CD4-positive, alpha-beta T cell treated with Interleukin-10 for 1 hour (primary cell): ENCODE measurements around the gene PMEPA1.

Experiments used
- DNase-seq: peaks from one replicate; pipeline ENCODE4 v3.0.0-alpha.2; 2020

Gene PMEPA1

DNA sequence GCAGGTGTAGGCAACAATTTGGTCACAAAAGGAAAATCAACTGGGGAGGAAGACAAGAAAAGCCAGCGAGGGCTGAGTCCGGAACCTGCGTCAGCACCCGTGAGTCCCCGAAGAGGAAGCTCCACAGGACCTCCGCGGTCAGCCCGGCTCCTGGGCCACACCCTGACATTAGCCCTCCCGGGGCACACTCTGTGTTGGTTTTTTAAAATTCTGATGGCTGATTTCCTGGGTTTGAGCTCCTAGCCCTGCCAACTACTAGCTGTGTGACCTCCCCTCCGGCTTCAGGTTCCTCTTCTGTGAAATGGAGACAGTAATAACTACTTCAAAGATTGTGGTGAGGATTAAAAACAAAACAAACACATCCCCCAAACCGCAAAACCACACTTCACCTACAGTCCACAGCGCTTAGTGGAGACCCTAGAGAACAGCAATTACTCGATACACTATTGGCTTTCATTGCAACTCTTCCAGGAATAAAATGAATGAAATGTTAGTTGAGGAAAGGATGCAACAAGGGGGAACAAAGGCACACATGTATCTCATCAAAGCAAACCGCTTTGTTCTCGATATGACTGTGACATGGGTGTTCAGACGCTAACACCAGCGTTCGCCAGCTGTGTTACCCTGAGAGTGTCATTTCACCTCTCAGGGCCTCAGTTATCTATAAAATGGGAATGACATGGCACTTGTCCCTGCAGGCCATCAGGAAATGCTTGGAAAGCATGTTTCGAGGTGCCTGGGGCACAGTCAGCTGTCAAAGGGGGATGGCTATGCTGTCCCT, 90.6 kb downstream of the PMEPA1 start:
- peak; percentile 83 for DNase-seq

DNA sequence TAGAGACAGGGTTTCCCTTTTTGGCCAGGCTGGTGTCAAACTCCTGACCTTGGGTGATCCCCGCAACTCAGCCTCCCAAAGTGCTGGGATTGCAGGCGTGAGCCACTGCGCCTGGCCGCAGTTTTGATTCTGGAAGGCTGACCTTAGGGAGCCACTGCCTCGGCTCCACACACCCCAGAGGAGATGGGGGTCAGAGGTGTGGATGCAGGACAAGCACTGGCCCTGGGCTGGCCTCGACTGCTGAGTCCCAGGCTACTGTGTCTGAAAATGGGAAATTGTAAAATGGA, 91.1 kb downstream of the PMEPA1 start:
- DNase-seq, result no peak

DNA sequence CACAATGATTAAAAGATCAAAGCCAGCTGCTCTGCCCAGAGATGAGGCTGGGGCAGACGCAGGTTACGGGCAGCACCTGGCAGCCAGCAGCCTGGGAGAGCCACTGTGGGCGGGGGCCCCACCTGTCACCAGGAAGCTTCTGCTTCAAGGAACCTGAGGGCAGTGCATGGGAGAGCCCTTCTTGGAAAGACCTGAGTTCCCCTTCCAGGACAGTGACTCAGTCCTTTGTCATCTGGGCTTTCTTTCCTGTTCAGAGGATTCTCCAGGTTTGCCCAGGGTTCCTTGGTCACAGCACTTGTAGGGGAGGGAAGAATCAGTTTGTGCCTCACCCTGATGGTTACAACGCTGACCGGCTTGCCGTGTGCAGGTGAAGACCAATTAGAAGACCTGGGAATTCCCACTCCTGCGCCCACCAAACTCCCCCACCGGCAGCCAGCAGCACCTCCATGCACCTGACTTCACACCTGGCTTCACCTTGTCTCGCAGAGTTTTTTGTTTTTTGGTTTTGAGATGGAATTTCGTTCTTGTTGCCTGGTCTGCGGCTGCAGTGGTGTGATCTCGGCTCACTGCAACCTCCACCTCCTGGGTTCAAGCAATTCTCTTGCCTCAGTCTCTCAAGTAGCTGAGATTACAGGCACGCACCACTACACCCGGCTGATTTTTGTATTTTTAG, 91.6 kb downstream of the PMEPA1 start:
- DNase-seq, result peak; percentile 37

DNA sequence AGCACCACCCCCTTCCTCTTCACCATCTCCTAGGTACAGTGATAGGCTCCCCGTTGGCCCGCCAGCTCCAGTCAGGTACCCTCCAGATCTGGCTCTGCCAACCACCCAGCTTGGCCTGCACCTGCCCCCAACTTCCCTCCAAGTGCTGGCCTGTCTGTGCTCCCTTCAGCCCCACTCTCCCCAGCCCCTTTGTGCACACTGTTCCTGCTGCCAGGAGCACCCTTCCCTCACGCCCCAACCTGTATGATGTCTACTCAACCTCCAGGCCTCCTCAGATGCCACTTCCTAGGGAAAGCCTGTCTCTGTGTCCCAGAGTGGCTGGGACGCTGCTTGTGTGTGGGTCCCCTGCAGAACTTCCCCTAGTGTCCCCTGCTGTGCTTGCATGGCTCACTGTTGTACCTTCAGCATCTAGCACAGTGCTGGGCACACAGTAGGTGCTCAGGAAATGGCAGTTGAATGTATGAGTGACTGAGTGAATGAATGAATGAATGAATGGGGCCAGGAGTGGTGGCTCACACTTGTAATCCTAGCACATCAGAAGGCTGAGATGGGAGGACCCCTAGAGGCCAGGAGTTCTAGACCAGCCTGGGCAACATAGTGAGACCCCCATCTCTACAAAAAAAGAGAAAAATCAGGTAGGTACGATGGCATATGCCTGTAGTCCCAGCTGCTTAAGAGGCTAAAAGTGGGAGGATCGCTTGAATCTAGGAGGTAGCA, 92.6 kb downstream of the PMEPA1 start:
- DNase-seq, result no peak

DNA sequence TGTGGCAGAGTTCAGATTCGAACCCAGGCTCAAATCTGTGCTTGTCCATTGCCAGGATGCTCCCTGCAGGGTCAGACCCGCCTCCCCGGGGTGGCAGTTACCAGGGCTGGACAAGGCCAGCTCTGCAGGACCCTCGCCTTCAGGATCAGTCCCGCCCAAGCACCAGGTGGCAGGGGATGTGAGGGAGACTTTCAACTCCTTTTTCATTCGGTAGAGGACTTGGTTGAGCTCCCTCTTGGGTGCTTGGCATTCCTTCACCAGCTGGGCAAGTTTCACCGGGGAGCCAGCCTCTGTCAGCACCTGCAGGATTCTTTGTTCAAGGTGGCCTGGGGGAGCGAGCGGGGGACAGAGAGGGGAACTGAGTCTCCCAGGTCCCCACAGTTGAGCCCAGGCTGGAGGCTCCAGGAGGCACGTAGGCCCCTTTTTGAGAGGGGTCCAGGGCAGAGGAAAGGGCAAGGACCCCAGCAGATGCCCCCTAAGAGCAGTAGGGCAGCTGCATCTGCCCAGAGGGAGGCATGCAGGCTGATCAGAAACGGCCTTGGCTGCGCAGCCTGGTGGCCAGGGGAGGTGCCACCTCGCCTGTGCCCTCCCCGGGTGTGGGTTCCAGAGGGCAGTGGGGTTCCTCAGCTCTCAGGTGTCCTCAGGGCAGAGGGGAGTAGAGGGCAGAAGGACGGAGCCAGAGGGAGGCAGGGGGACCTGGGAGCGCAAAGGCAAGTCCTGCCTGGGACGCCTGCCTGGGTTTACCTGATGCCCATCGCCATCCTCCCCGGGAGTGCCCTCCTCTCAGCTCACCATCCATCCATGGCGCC, 93.5 kb downstream of the PMEPA1 start:
- DNase-seq, result no peak

DNA sequence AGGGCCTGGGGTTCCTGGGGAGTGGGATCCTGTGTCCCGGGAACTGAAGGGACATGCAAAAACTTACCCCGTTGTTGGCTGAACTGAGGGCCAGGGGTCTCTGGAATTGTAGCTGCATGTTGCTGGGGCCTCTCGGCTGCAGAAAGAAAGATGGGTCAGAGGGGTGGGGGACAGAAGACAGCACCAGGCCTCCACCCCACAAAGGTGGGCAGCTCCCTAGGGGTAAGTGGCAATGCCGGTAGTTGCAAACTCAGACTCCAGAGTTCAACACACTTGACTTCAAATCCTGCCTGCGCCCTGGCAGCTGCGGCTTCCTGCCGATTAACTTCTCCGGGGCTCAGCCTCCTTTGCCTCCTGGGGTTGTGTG, 94.4 kb downstream of the PMEPA1 start:
- no peak for DNase-seq

- DNase-seq, result no peak
Measured at GRCh38 chr20:57614490-57615444, 95.0 kb downstream of the PMEPA1 start.

- no peak for DNase-seq
Measured at GRCh38 chr20:57613481-57613921, 96.3 kb downstream of the PMEPA1 start.

DNA sequence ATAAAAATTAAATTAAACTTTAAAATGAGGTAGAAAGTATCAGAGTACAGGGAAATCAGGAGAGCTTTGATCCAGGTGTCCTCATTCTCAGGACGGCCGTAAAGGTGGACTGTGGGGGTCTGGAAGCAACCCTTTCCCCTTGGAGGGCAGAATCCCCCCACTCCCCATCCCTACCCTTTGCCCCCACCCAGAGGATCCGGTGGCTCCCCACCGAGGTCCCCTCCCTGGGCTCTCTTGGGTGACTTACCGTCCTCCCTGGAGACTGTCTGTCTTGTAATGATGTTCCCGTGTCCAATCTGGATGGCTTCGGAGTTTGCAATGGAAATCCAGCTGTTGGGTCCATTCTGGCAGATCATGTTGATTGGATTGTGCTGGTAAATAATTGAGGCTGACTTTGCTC, 96.9 kb downstream of the PMEPA1 start:
- no peak for DNase-seq

DNA sequence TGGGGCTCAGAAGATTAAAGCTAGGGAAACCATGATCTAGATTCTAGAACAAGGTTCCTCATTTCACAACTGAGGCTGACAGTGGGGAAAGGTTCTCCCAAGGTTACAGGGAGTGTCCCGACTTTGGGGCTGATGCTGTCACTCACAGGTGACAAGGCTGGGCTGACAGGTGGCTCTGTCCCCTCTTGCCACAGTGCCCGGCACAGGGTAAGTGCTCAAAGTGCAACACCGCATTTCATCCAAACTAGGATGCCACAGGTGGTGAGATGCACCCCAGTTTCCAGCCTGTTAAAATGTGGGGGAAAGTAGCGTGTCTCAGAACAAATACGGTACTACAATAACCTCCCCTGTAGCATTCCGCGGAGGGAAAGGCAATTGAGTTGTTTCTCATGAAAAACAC, 97.4 kb downstream of the PMEPA1 start:
- no peak for DNase-seq

- DNase-seq, result no peak
Measured at GRCh38 chr20:57611586-57612311, 98.1 kb downstream of the PMEPA1 start.

GRCh38 chr20:57610261-57610952, 99.4 kb downstream of the PMEPA1 start:
- no peak for DNase-seq

GRCh38 chr20:57609842-57610167, 100.0 kb downstream of the PMEPA1 start:
- DNase-seq, result no peak

DNA sequence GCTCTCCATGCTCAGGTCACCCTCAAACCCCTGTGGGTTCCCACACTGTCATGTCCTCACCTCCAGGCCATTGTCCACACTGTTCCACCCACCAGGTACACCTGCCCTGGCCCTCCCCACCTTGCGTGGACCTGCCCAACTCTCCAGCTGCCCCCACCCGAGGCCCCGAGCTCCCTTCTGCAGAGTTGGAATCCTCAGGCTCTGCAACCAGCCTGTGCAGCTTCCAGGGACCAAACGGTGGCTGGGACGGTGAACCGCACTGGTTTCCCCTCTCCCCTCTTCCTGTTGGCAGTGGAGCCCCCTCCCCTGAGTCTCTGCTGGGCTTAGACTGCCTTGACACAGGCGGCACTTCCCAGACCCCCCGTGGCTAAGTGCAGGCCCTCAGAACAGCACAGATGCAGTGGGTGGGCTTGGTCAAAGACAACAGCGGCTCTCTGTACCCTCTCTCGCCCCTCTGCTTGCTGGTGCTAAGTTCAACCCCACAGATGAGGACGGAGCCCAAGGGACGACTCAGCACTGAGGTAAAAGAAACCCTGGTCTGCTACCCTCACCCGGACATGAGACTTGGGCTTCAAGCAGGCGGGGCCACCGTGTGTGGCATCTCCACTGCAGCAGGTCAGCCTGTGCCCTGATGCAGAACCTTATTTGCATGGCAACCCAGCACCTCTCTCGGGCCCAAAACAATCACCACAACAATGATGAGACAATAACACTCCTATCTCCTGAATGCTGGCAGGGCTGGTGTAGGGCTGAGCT, 100.6 kb downstream of the PMEPA1 start:
- DNase-seq, result no peak

GRCh38 chr20:57608516-57608915, 101.3 kb downstream of the PMEPA1 start:
- no peak for DNase-seq

GRCh38 chr20:57605878-57606277, 103.9 kb downstream of the PMEPA1 start:
- no peak for DNase-seq

GRCh38 chr20:57605045-57605444, 104.8 kb downstream of the PMEPA1 start:
- peak; percentile 59 for DNase-seq

DNA sequence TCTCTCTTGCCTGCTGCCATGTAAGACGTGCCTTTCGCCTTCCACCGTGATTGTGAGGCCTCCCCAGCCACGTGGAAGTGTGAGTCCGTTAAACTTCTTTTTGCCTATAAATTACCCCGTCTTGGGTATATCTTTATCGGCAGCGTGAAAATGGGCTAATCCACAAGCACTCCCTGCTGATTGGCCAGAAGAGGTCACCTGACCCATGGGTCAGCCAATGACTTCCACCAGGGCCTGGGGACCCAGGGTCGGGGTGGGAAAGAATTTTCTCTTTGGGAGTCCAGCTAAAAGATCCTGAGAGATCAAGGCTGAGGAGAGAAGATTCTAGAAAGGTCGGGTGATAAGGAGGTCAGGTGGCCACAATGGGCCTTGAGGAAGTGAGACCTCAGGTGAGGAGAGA, 106.7 kb downstream of the PMEPA1 start:
- DNase-seq, result no peak

GRCh38 chr20:57601737-57602136, 108.1 kb downstream of the PMEPA1 start:
- DNase-seq, result no peak

DNA sequence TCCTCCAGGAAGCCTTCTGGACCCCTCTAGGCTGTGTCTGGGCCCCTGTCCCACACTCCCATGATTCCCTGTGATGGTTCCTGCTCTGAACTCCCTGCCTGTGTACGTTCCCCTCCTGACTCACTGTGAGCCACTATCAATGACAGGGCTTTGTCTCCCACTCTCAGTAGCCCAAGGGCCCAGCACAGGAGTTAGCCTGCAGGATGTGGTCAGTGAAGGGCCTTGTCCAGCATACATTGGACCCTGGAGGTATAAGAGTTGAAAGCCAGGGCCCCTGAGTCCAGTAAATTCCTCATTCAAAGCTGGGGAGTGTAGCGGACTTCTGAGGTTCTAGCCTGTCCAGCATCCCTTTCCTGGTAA, 108.6 kb downstream of the PMEPA1 start:
- DNase-seq, result no peak
